ENCODE measurements around the gene NONO.

DNA sequence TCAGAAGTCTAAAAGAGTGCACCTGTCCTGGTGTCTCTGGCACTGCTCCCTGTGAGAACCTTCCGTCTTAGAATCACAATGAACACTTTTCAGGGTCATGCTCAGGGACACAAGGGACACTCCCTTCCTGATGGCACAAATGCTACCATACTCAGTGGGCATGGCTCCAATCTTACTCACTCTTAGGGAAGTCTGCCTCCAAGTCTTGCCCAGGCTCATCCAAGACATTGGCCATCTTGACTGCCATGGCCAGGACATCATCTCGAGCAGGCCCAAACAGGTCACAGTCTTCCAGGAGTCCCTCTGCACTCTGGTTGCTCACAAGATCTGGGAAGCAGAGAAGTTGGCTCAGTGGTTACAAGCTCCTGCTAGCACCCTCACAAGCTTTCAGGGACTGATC is 38.3 kb upstream of the NONO start:
- no peak for TF ChIP-seq POLR2A (IDR thresholded peaks at IDR 0.05)
- no peak for TF ChIP-seq CTCF (IDR thresholded peaks at IDR 0.05)

Measured in testis (tissue), 2 donors.